DMS153 treated with DMSO at 0.1 percent for 48 hours (cell line): ENCODE measurements around the gene TSPAN15.
"Not testable (repeated sequence)": the region's sequence is repeated elsewhere in the genome, so short reads cannot be mapped to it uniquely, and the experiment has no call there.

Source experiments
- DNase-seq: peaks from one replicate; lab custom pipeline; 2025; ENCODE audit not compliant: unreplicated experiment; lab: John Stamatoyannopoulos, UW

The TSPAN15 gene

GRCh38 chr10:69533658-69534057, 82.4 kb downstream of the TSPAN15 start:
- DNase-seq, result no peak

DNA sequence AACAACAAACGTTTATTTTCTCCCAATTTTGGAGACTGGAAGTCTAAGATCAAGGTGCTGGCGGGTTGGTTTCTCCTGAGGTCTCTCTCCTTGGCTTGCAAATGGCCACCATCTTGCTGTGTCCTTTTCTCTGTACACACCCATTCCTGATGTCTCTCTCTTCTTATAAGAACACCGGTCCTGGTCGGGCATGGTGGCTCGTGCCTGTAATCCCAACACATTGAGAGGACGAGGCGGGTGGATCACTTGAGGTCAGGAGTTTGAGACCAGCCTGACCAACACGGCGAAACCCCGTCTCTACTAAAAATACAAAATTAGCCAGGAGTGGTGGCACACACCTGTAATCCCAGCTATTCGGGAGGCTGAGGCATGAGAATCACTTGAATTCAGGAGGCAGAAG, 85.3 kb downstream of the TSPAN15 start:
- DNase-seq, result not testable (repeated sequence)

DNA sequence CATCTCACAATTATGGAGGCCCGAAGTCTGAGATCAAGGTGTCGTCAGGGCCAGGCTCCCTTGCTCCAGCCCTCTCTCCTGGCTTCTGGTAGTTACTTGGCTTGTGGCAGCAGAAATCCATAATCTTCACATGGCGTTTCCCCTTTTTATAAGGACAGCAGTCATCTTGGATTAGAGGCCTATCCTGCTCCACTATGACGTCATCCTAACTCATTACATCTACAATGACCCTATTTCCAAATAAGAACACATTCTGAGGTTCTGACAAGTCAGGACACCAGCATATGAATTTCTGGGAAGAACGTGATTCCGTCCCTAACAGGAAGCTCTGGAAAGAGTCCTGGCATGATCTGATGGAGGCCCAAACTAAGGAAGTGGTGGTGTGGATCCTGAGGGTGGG, 86.2 kb downstream of the TSPAN15 start:
- no peak for DNase-seq

GRCh38 chr10:69538461-69538860, 87.2 kb downstream of the TSPAN15 start:
- no peak for DNase-seq

GRCh38 chr10:69541463-69541862, 90.2 kb downstream of the TSPAN15 start:
- no peak for DNase-seq

DNA sequence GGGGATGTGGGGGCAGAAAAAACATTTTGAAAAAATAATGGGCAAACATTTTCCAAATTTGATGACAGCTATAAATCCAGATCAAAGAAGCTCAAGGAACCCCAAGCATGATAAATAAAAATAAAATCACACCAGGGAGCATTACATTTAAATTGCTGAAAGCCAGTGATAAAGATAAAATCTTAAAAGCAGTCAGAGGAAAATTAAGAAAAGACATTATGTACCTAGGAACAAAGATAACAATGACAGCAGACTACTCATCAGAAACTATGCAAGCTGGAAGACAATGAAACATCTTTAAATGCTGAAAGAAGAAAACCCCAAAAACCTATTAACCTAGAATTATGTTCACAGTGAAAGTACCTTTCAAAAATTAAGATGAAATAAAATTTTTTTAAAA, 98.7 kb downstream of the TSPAN15 start:
- DNase-seq, result no peak

- DNase-seq, result no peak
Measured at GRCh38 chr10:69552268-69552667, 101.0 kb downstream of the TSPAN15 start.

DNA sequence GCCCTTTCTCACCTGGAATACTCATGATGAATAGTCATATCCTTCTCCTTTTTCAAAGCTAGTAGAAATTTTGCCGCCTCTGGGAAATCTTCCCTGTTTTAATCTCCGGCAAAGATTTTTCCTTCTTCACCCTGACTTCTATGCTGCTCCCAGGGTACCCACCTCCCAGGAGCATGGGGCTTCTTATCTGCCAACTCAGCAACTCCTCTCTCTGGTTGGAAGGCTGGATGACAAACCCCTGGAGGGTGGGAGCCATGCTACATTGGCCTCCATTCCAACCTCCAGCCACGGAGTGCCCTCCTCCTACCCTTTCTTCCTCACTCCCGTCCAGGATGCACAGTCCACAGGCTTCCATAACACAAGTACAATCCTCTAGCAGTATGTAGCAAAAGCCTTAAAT, 102.1 kb downstream of the TSPAN15 start:
- DNase-seq, result no peak

DNA sequence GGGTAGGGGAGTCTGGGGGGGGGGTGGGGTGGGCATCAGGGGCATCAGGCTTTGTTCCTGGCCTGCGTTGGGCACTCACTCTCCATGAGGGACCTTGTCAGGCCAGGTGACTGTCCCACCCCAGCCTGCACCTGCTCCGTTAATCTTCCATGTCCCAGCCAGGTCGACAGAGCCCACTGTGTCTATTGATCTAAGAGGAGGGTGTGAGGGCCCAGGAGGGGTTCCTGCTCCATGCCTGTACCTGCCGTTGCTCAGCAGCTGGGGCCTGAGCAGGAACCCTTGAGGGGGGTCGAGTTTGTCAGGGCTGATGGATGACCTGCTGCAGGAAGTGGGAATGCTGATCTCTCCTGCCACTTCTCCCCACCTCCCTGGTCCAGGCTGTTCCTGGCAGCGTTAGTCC, 103.3 kb downstream of the TSPAN15 start:
- no peak for DNase-seq
